ENCODE results near the gene CNOT2.

The CNOT2 gene

GRCh38 chr12:70251661-70252060 is 8.4 kb downstream of the CNOT2 start:
- peaks cover 4% of the 10 kb centered on the region for H3K36me3 ChIP-seq (ENCODE audit: control insufficient read depth, insufficient read depth, low read length)
- no peaks in the 10 kb centered on the region for H3K9me3 ChIP-seq (ENCODE audit: control insufficient read depth, low read length)
- no CpG with 5 or more reads among the region's 2 CpGs for WGBS, 2 experiments (ENCODE audit: insufficient coverage in 2 of 2)
- H3K4me1 ChIP-seq (ENCODE audit: control insufficient read depth, insufficient read depth, low read length, poor library complexity, severe bottlenecking), result peaks cover 10% of the 10 kb centered on the region
- H3K27ac ChIP-seq (ENCODE audit: low read depth, low read length, severe bottlenecking), result no peak overlapping the region
- no peak overlapping the region for H3K4me3 ChIP-seq (ENCODE audit: extremely low read depth, insufficient read depth, low read length, poor library complexity, severe bottlenecking)

- H3K9me3 ChIP-seq (ENCODE audit: control insufficient read depth, low read length), result no peaks in the 10 kb centered on the region
- H3K36me3 ChIP-seq (ENCODE audit: control insufficient read depth, insufficient read depth, low read length), result peaks cover 4% of the 10 kb centered on the region
- H3K4me1 ChIP-seq (ENCODE audit: control insufficient read depth, insufficient read depth, low read length, poor library complexity, severe bottlenecking), result peaks cover 10% of the 10 kb centered on the region
- WGBS, 2 experiments (ENCODE audit: insufficient coverage in 2 of 2), result 100% methylated on average over 1 of the region's 4 CpGs; no CpG with 5 or more reads in 1 of the 2 experiments
- H3K4me3 ChIP-seq (ENCODE audit: extremely low read depth, insufficient read depth, low read length, poor library complexity, severe bottlenecking), result no peak overlapping the region
- no peak overlapping the region for H3K27ac ChIP-seq (ENCODE audit: low read depth, low read length, severe bottlenecking)
Observed at GRCh38 chr12:70252832-70253231, 9.6 kb downstream of the CNOT2 start.

GRCh38 chr12:70254225-70254624 is 11.0 kb downstream of the CNOT2 start:
- peaks cover 4% of the 10 kb centered on the region for H3K36me3 ChIP-seq (ENCODE audit: control insufficient read depth, insufficient read depth, low read length)
- no peak overlapping the region for H3K4me3 ChIP-seq (ENCODE audit: extremely low read depth, insufficient read depth, low read length, poor library complexity, severe bottlenecking)
- no peak overlapping the region for H3K27ac ChIP-seq (ENCODE audit: low read depth, low read length, severe bottlenecking)
- peaks cover 10% of the 10 kb centered on the region for H3K4me1 ChIP-seq (ENCODE audit: control insufficient read depth, insufficient read depth, low read length, poor library complexity, severe bottlenecking)
- H3K9me3 ChIP-seq (ENCODE audit: control insufficient read depth, low read length), result no peaks in the 10 kb centered on the region
- 100% methylated on average over 3 to 4 of the region's 5 CpGs for WGBS, 2 experiments (ENCODE audit: insufficient coverage in 2 of 2)

GRCh38 chr12:70254846-70255245 is 11.6 kb downstream of the CNOT2 start:
- Histone ChIP-seq H3K9me3 (ENCODE audit: control insufficient read depth, low read length) (no peaks in the 10 kb centered on the region), H3K27ac (ENCODE audit: low read depth, low read length, severe bottlenecking) (no peak overlapping the region), H3K4me3 (ENCODE audit: extremely low read depth, insufficient read depth, low read length, poor library complexity, severe bottlenecking) (no peak overlapping the region), H3K4me1 (ENCODE audit: control insufficient read depth, insufficient read depth, low read length, poor library complexity, severe bottlenecking) (peaks cover 10% of the 10 kb centered on the region), H3K36me3 (ENCODE audit: control insufficient read depth, insufficient read depth, low read length) (no peaks in the 10 kb centered on the region)
- 96 to 98% methylated on average over 5 of the region's 5 CpGs for WGBS, 2 experiments (ENCODE audit: insufficient coverage in 2 of 2)

- H3K9me3 ChIP-seq (ENCODE audit: control insufficient read depth, low read length), result no peaks in the 10 kb centered on the region
- H3K27ac ChIP-seq (ENCODE audit: low read depth, low read length, severe bottlenecking), result no peak overlapping the region
- WGBS, 2 experiments (ENCODE audit: insufficient coverage in 2 of 2), result 86% methylated on average over 2 of the region's 3 CpGs; no CpG with 5 or more reads in 1 of the 2 experiments
- no peaks in the 10 kb centered on the region for H3K36me3 ChIP-seq (ENCODE audit: control insufficient read depth, insufficient read depth, low read length)
- H3K4me1 ChIP-seq (ENCODE audit: control insufficient read depth, insufficient read depth, low read length, poor library complexity, severe bottlenecking), result peaks cover 9% of the 10 kb centered on the region
- H3K4me3 ChIP-seq (ENCODE audit: extremely low read depth, insufficient read depth, low read length, poor library complexity, severe bottlenecking), result no peak overlapping the region
Observed at GRCh38 chr12:70255311-70255710, 12.1 kb downstream of the CNOT2 start.

GRCh38 chr12:70258605-70259403 is 15.6 kb downstream of the CNOT2 start:
- Histone ChIP-seq H3K27ac (ENCODE audit: low read depth, low read length, severe bottlenecking) (no peak overlapping the region), H3K4me1 (ENCODE audit: control insufficient read depth, insufficient read depth, low read length, poor library complexity, severe bottlenecking) (no peaks in the 10 kb centered on the region), H3K9me3 (ENCODE audit: control insufficient read depth, low read length) (no peaks in the 10 kb centered on the region), H3K36me3 (ENCODE audit: control insufficient read depth, insufficient read depth, low read length) (peaks cover 8% of the 10 kb centered on the region), H3K4me3 (ENCODE audit: extremely low read depth, insufficient read depth, low read length, poor library complexity, severe bottlenecking) (no peak overlapping the region)
- 71 to 100% methylated on average over 1 of the region's 5 CpGs for whole genome bisulfite sequencing, 2 experiments (ENCODE audit: insufficient coverage in 2 of 2)

- no peak overlapping the region for H3K4me3 ChIP-seq (ENCODE audit: extremely low read depth, insufficient read depth, low read length, poor library complexity, severe bottlenecking)
- no peak overlapping the region for H3K27ac ChIP-seq (ENCODE audit: low read depth, low read length, severe bottlenecking)
- H3K36me3 ChIP-seq (ENCODE audit: control insufficient read depth, insufficient read depth, low read length), result peaks cover 8% of the 10 kb centered on the region
- peaks cover 5% of the 10 kb centered on the region for H3K4me1 ChIP-seq (ENCODE audit: control insufficient read depth, insufficient read depth, low read length, poor library complexity, severe bottlenecking)
- WGBS, 2 experiments (ENCODE audit: insufficient coverage in 2 of 2), result no CpG with 5 or more reads among the region's 1 CpG
- H3K9me3 ChIP-seq (ENCODE audit: control insufficient read depth, low read length), result no peaks in the 10 kb centered on the region
Observed at GRCh38 chr12:70260646-70261045, 17.4 kb downstream of the CNOT2 start.

GRCh38 chr12:70264067-70264867 is 21.0 kb downstream of the CNOT2 start:
- H3K27ac ChIP-seq (ENCODE audit: low read depth, low read length, severe bottlenecking), result peak overlapping the region; percentile 1
- no peaks in the 10 kb centered on the region for H3K9me3 ChIP-seq (ENCODE audit: control insufficient read depth, low read length)
- H3K4me1 ChIP-seq (ENCODE audit: control insufficient read depth, insufficient read depth, low read length, poor library complexity, severe bottlenecking), result peaks cover 5% of the 10 kb centered on the region
- H3K36me3 ChIP-seq (ENCODE audit: control insufficient read depth, insufficient read depth, low read length), result peaks cover 12% of the 10 kb centered on the region
- no peak overlapping the region for H3K4me3 ChIP-seq (ENCODE audit: extremely low read depth, insufficient read depth, low read length, poor library complexity, severe bottlenecking)
- 82 to 100% methylated on average over 2 to 3 of the region's 6 CpGs for WGBS, 2 experiments (ENCODE audit: insufficient coverage in 2 of 2)

GRCh38 chr12:70265132-70265531 is 21.9 kb downstream of the CNOT2 start:
- no CpG with 5 or more reads among the region's 1 CpG for WGBS, 2 experiments (ENCODE audit: insufficient coverage in 2 of 2)
- Histone ChIP-seq H3K36me3 (ENCODE audit: control insufficient read depth, insufficient read depth, low read length) (peaks cover 12% of the 10 kb centered on the region), H3K9me3 (ENCODE audit: control insufficient read depth, low read length) (no peaks in the 10 kb centered on the region), H3K4me1 (ENCODE audit: control insufficient read depth, insufficient read depth, low read length, poor library complexity, severe bottlenecking) (peaks cover 5% of the 10 kb centered on the region), H3K27ac (ENCODE audit: low read depth, low read length, severe bottlenecking) (no peak overlapping the region), H3K4me3 (ENCODE audit: extremely low read depth, insufficient read depth, low read length, poor library complexity, severe bottlenecking) (no peak overlapping the region)

GRCh38 chr12:70267550-70267949 is 24.3 kb downstream of the CNOT2 start:
- peaks cover 5% of the 10 kb centered on the region for H3K4me1 ChIP-seq (ENCODE audit: control insufficient read depth, insufficient read depth, low read length, poor library complexity, severe bottlenecking)
- no CpG with 5 or more reads among the region's 1 CpG for WGBS, 2 experiments (ENCODE audit: insufficient coverage in 2 of 2)
- H3K4me3 ChIP-seq (ENCODE audit: extremely low read depth, insufficient read depth, low read length, poor library complexity, severe bottlenecking), result no peak overlapping the region
- no peak overlapping the region for H3K27ac ChIP-seq (ENCODE audit: low read depth, low read length, severe bottlenecking)
- H3K36me3 ChIP-seq (ENCODE audit: control insufficient read depth, insufficient read depth, low read length), result peaks cover 11% of the 10 kb centered on the region
- no peaks in the 10 kb centered on the region for H3K9me3 ChIP-seq (ENCODE audit: control insufficient read depth, low read length)

All from mesodermal cell (in vitro differentiated cells).